Thyroid gland (tissue), 4 donors: ENCODE measurements around the gene LRIG1.

Source experiments
- POLR2A ChIP-seq, 2 donors: fragments of 450-650 bp; IDR thresholded peaks; one replicate each; pipeline ENCODE4 v1.6.1; 2017; ENCODE audit warnings: antibody characterized with exemption in 2 of 2, mild to moderate bottlenecking in 2 of 2, moderate library complexity in 1 of 2
- TF ChIP-seq, protein P1 (sequence below), 6 experiments: fragments of 200-600 bp in 3 of 6; fragments of 450-650 bp in 3 of 6; sonication (generic) in 3 of 6; IDR thresholded peaks; one replicate each; pipeline ENCODE4 v1.5.1; 2016 to 2019; ENCODE audit warnings: antibody characterized with exemption in 6 of 6, mild to moderate bottlenecking in 2 of 6, inconsistent platforms in 1 of 6, moderate library complexity in 1 of 6

DNA sequence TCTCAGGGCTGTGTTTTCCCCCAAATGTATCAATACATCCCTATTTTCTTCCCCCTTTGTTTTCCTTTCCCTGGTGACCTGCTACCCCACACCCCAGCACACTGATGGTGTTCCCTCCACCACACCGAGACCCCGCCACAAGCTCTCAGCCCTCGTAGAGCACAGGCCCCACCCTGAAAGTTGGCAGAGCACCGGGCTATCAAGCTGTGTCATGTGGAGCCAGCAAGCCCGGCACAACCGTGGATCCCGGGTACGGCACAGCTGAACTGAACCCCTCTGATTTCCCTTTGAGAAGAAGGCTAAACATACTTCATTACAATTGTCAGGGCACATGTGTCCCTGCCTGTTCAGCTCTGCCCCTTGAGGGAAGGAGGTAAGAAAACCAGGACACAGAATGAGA, 69.9 kb downstream of the LRIG1 start:
- TF ChIP-seq, protein P1, sequence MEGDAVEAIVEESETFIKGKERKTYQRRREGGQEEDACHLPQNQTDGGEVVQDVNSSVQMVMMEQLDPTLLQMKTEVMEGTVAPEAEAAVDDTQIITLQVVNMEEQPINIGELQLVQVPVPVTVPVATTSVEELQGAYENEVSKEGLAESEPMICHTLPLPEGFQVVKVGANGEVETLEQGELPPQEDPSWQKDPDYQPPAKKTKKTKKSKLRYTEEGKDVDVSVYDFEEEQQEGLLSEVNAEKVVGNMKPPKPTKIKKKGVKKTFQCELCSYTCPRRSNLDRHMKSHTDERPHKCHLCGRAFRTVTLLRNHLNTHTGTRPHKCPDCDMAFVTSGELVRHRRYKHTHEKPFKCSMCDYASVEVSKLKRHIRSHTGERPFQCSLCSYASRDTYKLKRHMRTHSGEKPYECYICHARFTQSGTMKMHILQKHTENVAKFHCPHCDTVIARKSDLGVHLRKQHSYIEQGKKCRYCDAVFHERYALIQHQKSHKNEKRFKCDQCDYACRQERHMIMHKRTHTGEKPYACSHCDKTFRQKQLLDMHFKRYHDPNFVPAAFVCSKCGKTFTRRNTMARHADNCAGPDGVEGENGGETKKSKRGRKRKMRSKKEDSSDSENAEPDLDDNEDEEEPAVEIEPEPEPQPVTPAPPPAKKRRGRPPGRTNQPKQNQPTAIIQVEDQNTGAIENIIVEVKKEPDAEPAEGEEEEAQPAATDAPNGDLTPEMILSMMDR (IDR thresholded peaks at IDR 0.05), result no peak
- no peak for TF ChIP-seq POLR2A (IDR thresholded peaks at IDR 0.05)
